PC-3 (cell line): ENCODE data around the gene TMEM273. TPM values are rescaled to one million over a fixed set of nuclear protein-coding genes. Genes with fewer than 3 reads are reported as not detected.

Experiments used
- ATAC-seq: fragments of 200-7000 bp; cut with Tn5 transposase; 2 replicates; pipeline ENCODE4 v1.9.1; 2020; ENCODE audit warnings: mild to moderate bottlenecking, moderate library complexity
- BruUV-seq: library from RNA; stranded (reverse); fragments of 400-500 nt; replicated peaks from 2 replicates; lab custom pipeline; 2021; lab: Mats Ljungman, UMichigan
- CTCF ChIA-PET: fragments of 300-600 bp; sonication (Branson Sonifier 250); formaldehyde crosslinking; loops from one replicate; lab custom pipeline; 2022; ENCODE audit warnings: antibody characterized with exemption; lab: Charles Lee
- POLR2A ChIA-PET: fragments of 300-600 bp; sonication (Branson Sonifier 250); formaldehyde crosslinking; loops from one replicate; lab custom pipeline; 2022; ENCODE audit warnings: antibody characterized with exemption; ENCODE audit not compliant: unreplicated experiment; lab: Charles Lee
- DNase-seq: peaks from one replicate; pipeline ENCODE4 v3.0.0-alpha.2; 2015
- H2AFZ ChIP-seq: fragments of 300-600 bp; sonication (generic); 2 replicates; pipeline ENCODE4 v1.6.0; 2016; ENCODE audit warnings: antibody characterized with exemption, low read length
- H3F3A ChIP-seq: fragments of 300-600 bp; sonication (generic); one replicate; pipeline ENCODE4 v1.6.0; 2017; ENCODE audit warnings: antibody characterized with exemption, low read length, control low read depth, mild to moderate bottlenecking; ENCODE audit not compliant: unreplicated experiment
- H3K27ac ChIP-seq: fragments of 300-600 bp; sonication (generic); 2 replicates; pipeline ENCODE4 v1.5.1; 2016; ENCODE audit warnings: mild to moderate bottlenecking, low read length
- H3K27me3 ChIP-seq: fragments of 300-600 bp; sonication (generic); 2 replicates; pipeline ENCODE4 v1.6.1; 2016; ENCODE audit warnings: low read length, mixed read lengths
- H3K36me3 ChIP-seq: fragments of 300-600 bp; sonication (generic); 2 replicates; pipeline ENCODE4 v1.6.1; 2016; ENCODE audit warnings: low read depth, mixed run types, low read length, mixed read lengths
- H3K4me1 ChIP-seq: fragments of 300-600 bp; sonication (generic); 2 replicates; pipeline ENCODE4 v1.5.1; 2016; ENCODE audit warnings: low read length; ENCODE audit not compliant: insufficient read depth
- H3K4me2 ChIP-seq: fragments of 300-600 bp; sonication (generic); 2 replicates; pipeline ENCODE4 v1.6.0; 2016; ENCODE audit warnings: low read length
- H3K4me3 ChIP-seq: fragments of 300-600 bp; sonication (generic); 2 replicates; pipeline ENCODE4 v1.5.1; 2016; ENCODE audit warnings: mild to moderate bottlenecking, low read length, mixed read lengths
- H3K79me2 ChIP-seq: fragments of 300-600 bp; sonication (generic); 2 replicates; pipeline ENCODE4 v1.6.1; 2017; ENCODE audit warnings: low read length, mixed read lengths
- H3K9ac ChIP-seq: fragments of 300-600 bp; sonication (generic); 2 replicates; pipeline ENCODE4 v1.6.0; 2016; ENCODE audit warnings: mild to moderate bottlenecking, low read length
- H3K9me2 ChIP-seq: fragments of 300-600 bp; sonication (generic); replicated peaks from 2 replicates; pipeline ENCODE4 v1.6.1; 2016; ENCODE audit warnings: mixed run types, low read length, mixed read lengths
- H3K9me3 ChIP-seq: fragments of 300-600 bp; sonication (generic); 2 replicates; pipeline ENCODE4 v1.6.1; 2016; ENCODE audit warnings: low read length, mixed read lengths
- H4K20me1 ChIP-seq: fragments of 300-600 bp; sonication (generic); 2 replicates; pipeline ENCODE4 v1.6.1; 2016; ENCODE audit warnings: low read length, mixed read lengths
- CTCF ChIP-seq: fragments of 300-600 bp; sonication (generic); conservative IDR thresholded peaks from 2 replicates; pipeline ENCODE4 v1.5.1; 2017; ENCODE audit warnings: antibody characterized with exemption, low read depth, mild to moderate bottlenecking, low read length
- EZH2 ChIP-seq: fragments of 300-600 bp; sonication (generic); IDR thresholded peaks from one replicate; pipeline ENCODE4 v1.6.1; 2017; ENCODE audit warnings: antibody characterized with exemption, mild to moderate bottlenecking, low read length; ENCODE audit not compliant: unreplicated experiment
- EZH2phosphoT487 ChIP-seq: fragments of 300-600 bp; sonication (generic); IDR thresholded peaks from 2 replicates; pipeline ENCODE4 v1.6.1; 2018; ENCODE audit warnings: mild to moderate bottlenecking, antibody characterized with exemption, low read length, borderline replicate concordance
- intact Hi-C: fragments of 100-400 bp; cut with micrococcal nuclease; formaldehyde crosslinking; loops from 2 replicates; pipeline ENCODE4 v1.9.0; 2023
- total RNA-seq: library from RNA; depleted of rRNA; stranded (reverse); fragments of >200 nt; gene quantifications from 2 replicates; pipeline ENCODE4 v1.2.3, GENCODE V29; 2014

Gene TMEM273
- total RNA-seq, 1 experiment from 2014 or later = not detected

GRCh38 chr10:49228677-49229076, 40.5 kb upstream of the TMEM273 start:
- POLR2A ChIA-PET = no interaction called here
- H3K4me1 ChIP-seq = no peaks in the 10 kb centered on the region
- H3F3A ChIP-seq = no peaks in the 10 kb centered on the region
- BruUV-seq = no TSS peak
- H3K4me2 ChIP-seq = no peak overlapping the region
- ATAC-seq = no peak; the same call in 1 of the 2 replicates
- intact Hi-C loops = no loop called here
- H3K4me3 ChIP-seq = no peak overlapping the region
- peaks cover 44% of the 10 kb centered on the region for H3K27me3 ChIP-seq
- CTCF ChIA-PET = no interaction called here
- H3K79me2 ChIP-seq = no peaks in the 10 kb centered on the region
- H3K9me2 ChIP-seq = no peaks in the 10 kb centered on the region
- no peak overlapping the region for H2AFZ ChIP-seq
- DNase-seq = no peak
- no peaks in the 10 kb centered on the region for H3K9me3 ChIP-seq
- H3K27ac ChIP-seq = no peak overlapping the region
- H3K36me3 ChIP-seq = no peaks in the 10 kb centered on the region
- H4K20me1 ChIP-seq = no peaks in the 10 kb centered on the region
- H3K9ac ChIP-seq = no peak overlapping the region
- TF ChIP-seq EZH2phosphoT487 (no peak), EZH2 (no peak), CTCF (no peak)

- no TSS peak for BruUV-seq
- Histone ChIP-seq H3K9me2 (no peaks in the 10 kb centered on the region), H3K4me2 (no peak overlapping the region), H4K20me1 (no peaks in the 10 kb centered on the region), H3K4me3 (no peak overlapping the region), H3K27ac (no peak overlapping the region), H3K4me1 (no peaks in the 10 kb centered on the region), H3F3A (no peaks in the 10 kb centered on the region), H3K36me3 (no peaks in the 10 kb centered on the region), H3K9ac (no peak overlapping the region), H3K79me2 (no peaks in the 10 kb centered on the region), H3K9me3 (no peaks in the 10 kb centered on the region), H2AFZ (no peak overlapping the region), H3K27me3 (peaks cover 36% of the 10 kb centered on the region)
- no peak for ATAC-seq
- intact Hi-C loops = no loop called here
- ChIA-PET POLR2A (no interaction called here), CTCF (no interaction called here)
- TF ChIP-seq CTCF = no peak
- TF ChIP-seq EZH2phosphoT487 = no peak
- TF ChIP-seq EZH2 = no peak
- DNase-seq = no peak
Observed at GRCh38 chr10:49227406-49227805, 39.2 kb upstream of the TMEM273 start.

GRCh38 chr10:49226594-49226993, 38.4 kb upstream of the TMEM273 start:
- no peak overlapping the region for H3K9ac ChIP-seq
- H3K4me3 ChIP-seq = no peak overlapping the region
- BruUV-seq = no TSS peak
- no peaks in the 10 kb centered on the region for H3K79me2 ChIP-seq
- intact Hi-C loops = no loop called here
- no peaks in the 10 kb centered on the region for H3K4me1 ChIP-seq
- no peak overlapping the region for H3K27ac ChIP-seq
- no peaks in the 10 kb centered on the region for H4K20me1 ChIP-seq
- no peak overlapping the region for H3K4me2 ChIP-seq
- POLR2A ChIA-PET = no interaction called here
- CTCF ChIA-PET = no interaction called here
- no peaks in the 10 kb centered on the region for H3F3A ChIP-seq
- DNase-seq (no peak), ATAC-seq (no peak)
- no peak overlapping the region for H2AFZ ChIP-seq
- peaks cover 30% of the 10 kb centered on the region for H3K27me3 ChIP-seq
- no peak for TF ChIP-seq EZH2
- TF ChIP-seq EZH2phosphoT487 = no peak
- TF ChIP-seq CTCF = no peak
- H3K9me3 ChIP-seq = no peaks in the 10 kb centered on the region
- H3K9me2 ChIP-seq = no peaks in the 10 kb centered on the region
- no peaks in the 10 kb centered on the region for H3K36me3 ChIP-seq
